Smooth muscle cell (in vitro differentiated cells): ENCODE measurements around the gene HOXC10. TPM values are rescaled to one million over a fixed set of nuclear protein-coding genes. Genes with fewer than 3 reads are reported as not detected.

Source experiments
- DNase-seq: peaks from one replicate; lab custom pipeline; 2025; ENCODE audit not compliant: unreplicated experiment; lab: John Stamatoyannopoulos, UW
- H2AFZ ChIP-seq: fragments of 200-600 bp; sonication (generic); 2 replicates; pipeline ENCODE4 v1.6.0; 2016; ENCODE audit warnings: antibody characterized with exemption, low read depth, mild to moderate bottlenecking
- H3F3A ChIP-seq: fragments of 200-600 bp; sonication (generic); 2 replicates; pipeline ENCODE4 v1.6.0; 2017; ENCODE audit warnings: antibody characterized with exemption, low read depth
- H3K27ac ChIP-seq: fragments of 200-600 bp; sonication (generic); 2 replicates; pipeline ENCODE4 v1.5.1; 2016; ENCODE audit warnings: low read depth, mild to moderate bottlenecking
- H3K27me3 ChIP-seq: fragments of 200-600 bp; sonication (generic); 2 replicates; pipeline ENCODE4 v1.6.1; 2016; ENCODE audit warnings: low read depth, mild to moderate bottlenecking
- H3K36me3 ChIP-seq: fragments of 200-600 bp; sonication (generic); 2 replicates; pipeline ENCODE4 v1.5.1; 2016; ENCODE audit warnings: low read depth
- H3K4me1 ChIP-seq: fragments of 200-600 bp; sonication (generic); 2 replicates; pipeline ENCODE4 v1.5.1; 2016; ENCODE audit warnings: low read depth
- H3K4me2 ChIP-seq: fragments of 200-600 bp; sonication (generic); 2 replicates; pipeline ENCODE4 v1.6.0; 2016; ENCODE audit warnings: mild to moderate bottlenecking
- H3K4me3 ChIP-seq: fragments of 200-600 bp; sonication (generic); 2 replicates; pipeline ENCODE4 v1.5.1; 2016; ENCODE audit warnings: mild to moderate bottlenecking
- H3K79me2 ChIP-seq: fragments of 200-600 bp; sonication (generic); 2 replicates; pipeline ENCODE4 v1.6.0; 2016; ENCODE audit warnings: low read depth, mild to moderate bottlenecking
- H3K9ac ChIP-seq: fragments of 200-600 bp; sonication (generic); 2 replicates; pipeline ENCODE4 v1.6.0; 2016; ENCODE audit warnings: low read depth
- H3K9me3 ChIP-seq: fragments of 200-600 bp; sonication (generic); replicated peaks from 2 replicates; pipeline ENCODE4 v1.5.1; 2016; ENCODE audit warnings: low read depth
- H4K20me1 ChIP-seq: fragments of 200-600 bp; sonication (generic); 2 replicates; pipeline ENCODE4 v1.6.0; 2016; ENCODE audit warnings: low read depth
- CTCF ChIP-seq: fragments of 200-600 bp; sonication (generic); IDR thresholded peaks from 2 replicates; pipeline ENCODE4 v1.5.1; 2017; ENCODE audit warnings: borderline replicate concordance, mild to moderate bottlenecking, antibody characterized with exemption; ENCODE audit not compliant: insufficient read depth, poor library complexity, severe bottlenecking
- WGBS: methylation state at CpG from one replicate; pipeline ENCODE4 v1.1.7; 2016; ENCODE audit warnings: low lambda C conversion rate; 5-methylcytosine and 5-hydroxymethylcytosine counted together
- microRNA counts: library from miRNA; unstranded; fragments of <30 nt; microRNA quantifications from one replicate; lab custom pipeline; 2016
- microRNA-seq: library from miRNA; unstranded; fragments of <30 nt; microRNA quantifications from one replicate; pipeline ENCODE4, GENCODE V29; 2016; ENCODE audit warnings: borderline number of aligned reads
- polyA plus RNA-seq: library from polyadenylated mRNA; unstranded; fragments of >200 nt; fragmentation: Nextera tagmentation; extraction: Ambion mirVana; gene quantifications from 2 replicates; pipeline ENCODE4 v1.2.1, GENCODE V29; 2016
- small RNA-seq: library from RNA; depleted of rRNA; stranded (forward); fragments of <200 nt; gene quantifications from one replicate; pipeline ENCODE3, GENCODE V24; 2014
- total RNA-seq: library from RNA; depleted of rRNA; stranded (reverse); fragments of >200 nt; gene quantifications from 2 replicates; pipeline ENCODE4 v1.2.3, GENCODE V29; 2014

The HOXC10 gene
- total and polyA plus RNA-seq, 2 experiments from 2014 or later: 0.66 TPM; not detected in 1

- peaks cover 99% of the 10 kb centered on the region for H3K27me3 ChIP-seq
- H3K4me3 ChIP-seq: no peak overlapping the region
- H3F3A ChIP-seq: no peaks in the 10 kb centered on the region
- no peaks in the 10 kb centered on the region for H3K4me1 ChIP-seq
- 25% methylated on average over 16 of the region's 16 CpGs for WGBS
- DNase-seq: no peak
- no peaks in the 10 kb centered on the region for H3K36me3 ChIP-seq
- no peak overlapping the region for H3K9ac ChIP-seq
- no peak overlapping the region for H3K27ac ChIP-seq
- H3K4me2 ChIP-seq: no peak overlapping the region
- H3K79me2 ChIP-seq: no peaks in the 10 kb centered on the region
- no peaks in the 10 kb centered on the region for H4K20me1 ChIP-seq
- TF ChIP-seq CTCF: no peak
- no peaks in the 10 kb centered on the region for H3K9me3 ChIP-seq
- H2AFZ ChIP-seq: no peak overlapping the region
Observed at GRCh38 chr12:54039417-54040147, 54.6 kb downstream of the HOXC10 start.

MicroRNA genes within 50 kb of the gene (microRNA counts, 767-probe panel; counts per million panel counts)
- 4,586 counts per million, percentile 19 among the panel's probes with 10 or more counts for microRNA hsa-miR-196a-5p (lab: Ali Mortazavi, UCI)
- 183 counts per million for microRNA hsa-miR-615-3p (lab: Ali Mortazavi, UCI)
- microRNA hsa-miR-615-5p (lab: Ali Mortazavi, UCI): 183 counts per million

Small RNAs within 50 kb of the gene (microRNA-seq; reads per million reads assigned to microRNA genes)
- gene MIR196A2 (355 reads per million, percentile 71 among the genes with 10 or more reads in this experiment), gene MIR615 (560 reads per million, percentile 74 among the genes with 10 or more reads in this experiment)

Small RNAs within 50 kb of the gene (small RNA-seq; reads per million reads assigned to genes)
- gene AC012531.3 (not detected), gene AC012531.4 (not detected), gene HOXC5 (0.21 reads per million), gene MIR196A2 (8.5 reads per million, percentile 75 among the genes with 10 or more reads in this experiment), gene MIR615 (4.2 reads per million, percentile 59 among the genes with 10 or more reads in this experiment), gene RF01905 (not detected), gene RF01906 (not detected)

Other genes with a start within 250 kb of the HOXC10 start
- gene CISTR, start 233.2 kb upstream of the HOXC10 start, total RNA-seq: not detected in 2 replicates
- gene CISTR, start 233.2 kb upstream of the HOXC10 start, polyA plus RNA-seq: not detected in 2 replicates
- 2.4 and 3.6 TPM in 2 replicates for gene HOXC13, start 46.3 kb upstream of the HOXC10 start, total RNA-seq
- gene HOXC13, start 46.3 kb upstream of the HOXC10 start, polyA plus RNA-seq: 2.2 and 5.0 TPM in 2 replicates
- gene HOXC12, start 30.2 kb upstream of the HOXC10 start, total RNA-seq: not detected in 2 replicates
- 0.32 TPM in 1 of 2 replicates, not detected in the other for gene HOXC12, start 30.2 kb upstream of the HOXC10 start, polyA plus RNA-seq
- gene HOXC11, start 12.0 kb upstream of the HOXC10 start, total RNA-seq: 0.27 and 0.72 TPM in 2 replicates
- gene HOXC11, start 12.0 kb upstream of the HOXC10 start, polyA plus RNA-seq: 0.23 and 0.25 TPM in 2 replicates
- not detected in 2 replicates for gene HOTAIR, start 10.2 kb upstream of the HOXC10 start, total RNA-seq
- gene HOTAIR, start 10.2 kb upstream of the HOXC10 start, polyA plus RNA-seq: 0.43 and 0.51 TPM in 2 replicates
- 0.54 and 1.2 TPM in 2 replicates for gene HOXC9, start 15.0 kb downstream of the HOXC10 start, total RNA-seq
- 2.5 and 2.7 TPM in 2 replicates for gene HOXC9, start 15.0 kb downstream of the HOXC10 start, polyA plus RNA-seq
- gene HOXC8, start 23.8 kb downstream of the HOXC10 start, total RNA-seq: 1.4 and 1.6 TPM in 2 replicates
- 3.8 and 4.4 TPM in 2 replicates for gene HOXC8, start 23.8 kb downstream of the HOXC10 start, polyA plus RNA-seq
- 3.0 and 3.1 TPM in 2 replicates for gene HOXC6, start 43.3 kb downstream of the HOXC10 start, total RNA-seq
- 8.3 and 12.3 TPM in 2 replicates for gene HOXC6, start 43.3 kb downstream of the HOXC10 start, polyA plus RNA-seq
- gene HOXC5, start 47.9 kb downstream of the HOXC10 start, total RNA-seq: 1.3 TPM in 1 of 2 replicates, not detected in the other
- 0.54 TPM in 1 of 2 replicates, not detected in the other for gene HOXC5, start 47.9 kb downstream of the HOXC10 start, polyA plus RNA-seq
- gene HOXC4, start 68.7 kb downstream of the HOXC10 start, total RNA-seq: 0.49 TPM in 2 replicates
- gene HOXC4, start 68.7 kb downstream of the HOXC10 start, polyA plus RNA-seq: 1.2 and 1.9 TPM in 2 replicates
- 36.7 and 39.4 TPM in 2 replicates for gene SMUG1, start 203.8 kb downstream of the HOXC10 start, total RNA-seq
- gene SMUG1, start 203.8 kb downstream of the HOXC10 start, polyA plus RNA-seq: 40.5 and 49.2 TPM in 2 replicates